Activated CD4-positive, alpha-beta T cell treated with anti-CD3 and anti-CD28 coated beads for 1 hour (primary cell): ENCODE data around the gene MUC21.
"Not testable (repeated sequence)": the region's sequence is repeated elsewhere in the genome, so short reads cannot be mapped to it uniquely, and the experiment has no call there.

Experiments
- DNase-seq: peaks from one replicate; pipeline ENCODE4 v3.0.0-alpha.2; 2020

The MUC21 gene

DNA sequence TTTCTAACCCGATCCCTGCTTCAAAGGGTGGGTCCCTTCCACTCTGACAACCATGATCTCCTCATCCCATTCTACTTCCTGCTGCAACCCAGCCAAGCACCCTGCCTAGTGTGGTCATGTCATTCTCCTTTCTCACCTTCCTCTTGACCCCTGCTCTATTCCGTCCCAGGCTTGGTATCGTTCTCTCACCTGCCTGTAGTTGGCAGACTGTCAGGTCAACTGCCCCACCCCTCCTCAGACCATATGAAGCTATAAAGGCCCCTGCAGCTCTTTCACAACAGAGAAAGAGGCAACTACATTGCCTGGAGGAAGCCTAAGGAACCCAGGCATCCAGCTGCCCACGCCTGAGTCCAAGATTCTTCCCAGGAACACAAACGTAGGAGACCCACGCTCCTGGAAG lies at the start of gene MUC21:
TSS of gene MUC21 (plus strand) at position 280 of the 400 bp plus-strand sequence. CDS start 241 bp downstream, outside the sequence.
- DNase-seq, result no peak

DNA sequence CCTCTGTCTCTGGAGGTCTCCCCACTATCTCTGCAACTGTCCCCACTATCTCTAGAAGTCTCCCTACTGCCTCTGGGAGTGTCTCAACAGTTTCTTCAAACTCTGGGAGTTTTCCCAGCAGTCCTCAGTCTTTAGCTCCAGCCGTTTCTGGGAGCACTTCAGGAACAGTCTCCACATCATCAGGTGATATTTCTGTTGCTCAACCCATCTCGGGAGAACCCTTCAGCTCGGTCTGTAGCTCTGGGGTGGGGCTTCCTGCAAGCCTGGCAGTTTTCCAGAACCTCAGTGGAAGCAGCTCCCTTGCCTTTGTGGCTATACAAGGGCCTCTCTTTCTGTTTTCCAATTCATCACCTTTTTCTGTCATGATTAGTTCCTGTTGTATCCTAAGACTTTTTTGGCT lies 48.5 kb upstream of the MUC21 start:
- DNase-seq, result no peak

GRCh38 chr6:30937265-30937664 lies 46.3 kb upstream of the MUC21 start:
- no peak for DNase-seq

GRCh38 chr6:30938730-30939129 lies 44.8 kb upstream of the MUC21 start:
- DNase-seq, result no peak

- no peak for DNase-seq
These were observed 44.0 kb upstream of the MUC21 start for GRCh38 chr6:30939473-30939872.

GRCh38 chr6:30940361-30940986 lies 43.0 kb upstream of the MUC21 start, which contains the start of gene MUCL3:
TSS of gene MUCL3 (plus strand) at chr6:30940973. CDS start at chr6:30941000, 27 bp downstream.
- no peak for DNase-seq

GRCh38 chr6:30942338-30943060 lies 41.0 kb upstream of the MUC21 start:
- DNase-seq, result no peak

GRCh38 chr6:30944051-30944450 lies 39.5 kb upstream of the MUC21 start:
- DNase-seq, result no peak

DNA sequence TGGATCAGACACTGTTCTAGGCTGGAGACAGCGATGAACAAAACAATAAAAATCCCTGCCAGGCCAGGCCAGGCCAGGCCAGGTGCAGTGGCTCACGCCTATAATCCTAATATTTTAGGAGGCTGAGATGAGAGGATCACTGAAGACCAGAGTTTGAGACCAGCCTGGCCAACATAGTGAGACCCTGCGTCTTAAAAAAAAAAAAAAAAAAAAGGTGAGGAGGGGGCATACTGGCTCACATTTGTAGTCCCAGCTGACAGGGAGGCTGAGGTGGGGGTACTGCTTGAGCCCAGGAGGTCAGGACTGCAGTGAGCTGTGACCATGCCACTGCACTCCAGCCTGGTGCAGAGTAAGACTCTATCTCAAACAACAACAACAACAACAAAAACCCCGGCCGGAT lies 38.2 kb upstream of the MUC21 start:
- no peak for DNase-seq

GRCh38 chr6:30947231-30947630 lies 36.3 kb upstream of the MUC21 start:
- DNase-seq, result no peak

DNA sequence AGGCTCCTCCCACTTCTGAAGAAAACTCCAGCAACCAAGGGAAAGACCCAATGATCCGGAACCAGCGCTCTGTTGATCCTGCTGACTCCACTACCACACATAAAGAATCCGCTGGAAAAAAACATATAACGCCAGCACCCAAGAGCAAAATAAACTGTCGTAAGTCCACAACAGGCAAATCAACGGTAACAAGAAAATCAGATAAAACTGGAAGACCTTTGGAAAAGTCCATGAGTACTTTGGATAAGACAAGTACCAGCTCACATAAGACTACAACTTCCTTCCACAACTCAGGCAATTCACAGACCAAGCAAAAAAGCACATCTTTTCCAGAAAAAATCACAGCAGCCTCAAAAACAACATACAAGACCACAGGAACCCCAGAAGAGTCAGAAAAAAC lies 34.7 kb upstream of the MUC21 start:
- DNase-seq, result no peak

DNA sequence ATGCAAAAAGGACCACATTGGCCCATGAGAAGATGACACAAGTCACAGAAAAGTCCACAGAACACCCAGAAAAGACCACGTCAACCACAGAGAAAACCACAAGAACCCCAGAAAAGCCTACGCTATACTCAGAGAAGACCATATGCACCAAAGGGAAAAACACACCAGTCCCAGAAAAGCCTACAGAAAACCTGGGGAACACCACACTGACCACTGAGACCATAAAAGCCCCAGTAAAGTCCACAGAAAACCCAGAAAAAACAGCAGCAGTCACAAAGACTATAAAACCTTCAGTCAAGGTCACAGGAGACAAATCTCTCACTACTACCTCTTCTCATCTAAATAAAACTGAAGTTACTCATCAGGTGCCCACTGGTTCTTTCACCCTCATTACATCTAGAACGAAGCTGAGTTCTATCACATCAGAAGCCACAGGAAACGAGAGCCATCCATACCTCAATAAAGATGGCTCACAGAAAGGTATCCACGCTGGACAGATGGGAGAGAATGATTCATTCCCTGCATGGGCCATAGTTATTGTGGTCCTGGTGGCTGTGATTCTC lies 31.5 kb upstream of the MUC21 start:
- DNase-seq, result no peak

DNA sequence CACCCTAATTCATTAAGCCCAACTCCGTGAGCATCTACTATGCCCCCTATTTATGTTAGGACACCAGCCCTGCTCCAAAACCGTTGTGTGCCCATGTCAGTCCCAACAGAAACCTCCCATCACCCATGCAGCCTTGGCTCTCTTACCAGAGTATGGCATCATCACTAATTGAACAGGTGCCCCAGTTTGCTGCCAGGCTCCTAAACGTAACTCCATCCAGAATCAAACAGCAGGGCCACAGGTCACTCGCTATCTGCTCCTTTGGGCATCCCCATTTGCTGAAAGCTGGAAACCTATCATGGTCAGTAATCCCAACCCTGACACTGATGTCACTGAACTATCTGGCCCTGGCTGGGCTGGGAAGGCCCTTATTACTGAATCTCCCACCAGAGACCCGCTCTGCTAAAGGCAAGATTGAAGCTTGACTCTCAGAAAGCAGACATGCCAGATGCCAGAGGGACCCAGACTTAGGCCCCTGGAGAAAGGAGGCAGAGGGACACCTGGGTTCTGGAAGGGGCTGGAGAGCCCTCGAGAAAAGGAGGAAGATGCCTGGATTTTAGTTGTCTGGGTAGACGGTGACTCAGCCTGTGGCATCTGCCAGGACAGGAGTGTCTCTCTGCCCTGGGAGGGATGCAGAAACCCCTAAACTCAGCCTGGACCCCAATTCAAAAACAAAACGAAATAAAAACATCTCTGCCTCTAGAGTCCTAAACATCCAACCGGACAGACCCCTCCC lies 28.7 kb upstream of the MUC21 start:
- no peak for DNase-seq

GRCh38 chr6:30955367-30956042 lies 28.0 kb upstream of the MUC21 start:
- DNase-seq, result peak; percentile 65

GRCh38 chr6:30957716-30958115 lies 25.8 kb upstream of the MUC21 start:
- DNase-seq, result no peak

DNA sequence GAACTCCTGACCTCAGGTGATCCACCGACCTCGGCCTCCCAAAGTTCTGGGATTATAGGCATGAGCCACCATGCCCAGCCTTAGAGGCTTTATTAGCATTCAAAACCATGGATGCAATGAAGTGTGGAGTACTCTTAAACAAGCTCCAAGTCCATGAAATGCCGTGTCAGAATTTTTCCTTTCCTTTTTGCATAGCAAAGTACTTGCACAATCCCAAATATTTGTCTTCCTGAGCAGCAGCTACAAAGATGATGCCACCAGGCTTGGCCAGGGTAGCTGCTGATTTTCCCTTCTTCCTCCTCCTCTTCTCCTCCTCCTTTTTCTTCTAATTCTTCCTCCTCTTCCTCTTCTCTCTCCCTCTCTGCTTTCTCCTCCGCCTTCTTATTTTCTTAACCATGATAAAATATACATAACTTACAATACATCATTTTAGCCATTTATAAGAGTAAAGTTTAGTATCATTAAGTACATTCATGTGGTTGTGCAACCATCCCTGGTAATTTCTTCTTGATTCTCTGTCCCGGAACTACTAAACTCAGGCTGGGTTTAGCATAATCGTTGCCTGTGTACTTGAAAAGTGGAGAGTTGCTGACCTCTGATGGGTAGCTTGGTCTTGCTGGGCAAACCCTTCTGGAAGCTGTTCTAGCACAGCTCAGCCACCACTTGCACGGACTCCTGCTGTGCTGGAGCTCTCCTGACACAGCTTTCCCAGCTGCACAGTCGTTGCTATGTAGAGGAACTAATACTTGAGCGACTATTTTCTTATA lies 22.4 kb upstream of the MUC21 start:
- no peak for DNase-seq

- no peak for DNase-seq
These were observed 20.8 kb upstream of the MUC21 start for GRCh38 chr6:30962716-30963115.

DNA sequence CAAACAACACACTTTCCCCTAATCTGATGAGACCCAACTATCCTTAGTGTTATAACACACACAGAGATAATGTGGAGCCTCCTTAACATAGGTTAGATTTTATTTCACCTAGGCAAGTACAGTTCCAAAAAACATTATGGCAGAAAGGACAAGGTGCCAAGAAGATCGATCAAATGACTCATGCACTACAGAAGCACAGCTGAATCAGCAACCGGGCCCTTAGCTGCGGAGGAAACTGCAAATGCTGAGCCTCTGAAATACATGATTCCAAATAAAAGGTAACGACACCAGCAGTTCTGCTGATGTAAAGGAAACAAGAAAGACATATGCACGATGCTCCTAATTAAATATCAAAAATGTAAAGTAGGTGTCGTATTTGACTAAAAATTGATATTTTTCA lies 19.9 kb upstream of the MUC21 start:
- no peak for DNase-seq

DNA sequence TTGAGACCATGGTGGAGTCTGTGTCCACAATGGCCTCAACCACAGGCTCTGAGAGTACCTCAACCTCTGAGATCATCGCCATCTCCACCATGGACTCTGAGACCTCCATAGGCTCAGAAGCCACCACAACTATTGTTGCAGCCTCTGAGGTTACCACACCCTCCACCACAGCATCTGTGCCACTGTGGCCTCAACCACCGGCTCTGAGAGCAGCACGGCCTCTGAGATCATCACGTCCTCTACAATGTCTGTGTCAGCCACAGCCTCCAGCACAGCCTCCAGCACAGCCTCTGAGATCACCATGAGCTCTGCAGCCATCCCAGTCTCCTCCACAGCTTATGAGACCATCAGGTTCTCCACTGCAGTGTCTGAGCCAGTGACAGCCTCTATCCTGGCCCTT lies 19.4 kb upstream of the MUC21 start:
- DNase-seq, result no peak

DNA sequence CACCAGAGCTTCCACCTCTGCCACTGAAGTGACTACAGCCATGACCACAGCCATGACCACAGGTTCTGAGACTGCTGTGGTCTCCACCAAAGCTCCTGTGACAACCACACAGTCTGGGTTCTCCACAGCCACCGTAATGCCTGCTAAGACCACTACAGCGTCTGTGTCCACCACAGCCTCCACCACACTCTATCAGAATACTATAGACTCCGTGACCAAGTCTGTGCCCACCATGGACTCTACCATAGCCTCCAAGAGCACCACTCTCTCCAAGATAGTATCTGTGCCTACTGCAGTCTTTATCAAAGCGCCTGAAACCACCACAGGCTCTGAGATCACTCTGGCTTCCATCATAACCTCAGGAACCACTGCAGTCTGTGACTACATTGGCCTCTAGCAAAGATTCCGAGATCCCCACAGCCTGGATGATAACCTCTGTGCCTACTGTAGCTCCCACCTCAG lies 18.3 kb upstream of the MUC21 start:
- DNase-seq, result no peak

DNA sequence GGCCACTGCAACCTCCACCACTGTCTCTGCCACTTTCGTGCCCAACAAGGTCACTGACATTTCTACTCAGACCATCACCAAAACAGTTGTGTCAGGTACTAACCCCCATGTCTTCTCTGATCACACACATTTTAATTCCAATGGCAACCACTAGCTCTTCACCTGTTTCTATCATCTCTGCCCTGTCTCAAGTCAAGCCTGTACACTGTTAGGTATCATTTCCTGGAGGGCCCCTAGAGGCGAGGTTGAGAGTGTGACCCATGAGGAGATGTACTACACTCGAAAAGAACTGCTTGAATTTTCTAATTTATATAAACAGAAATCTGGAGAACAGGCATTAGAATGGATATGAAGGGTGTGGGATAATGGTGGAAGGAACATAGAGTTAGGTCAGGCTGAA lies 17.4 kb upstream of the MUC21 start:
- DNase-seq, result no peak

DNA sequence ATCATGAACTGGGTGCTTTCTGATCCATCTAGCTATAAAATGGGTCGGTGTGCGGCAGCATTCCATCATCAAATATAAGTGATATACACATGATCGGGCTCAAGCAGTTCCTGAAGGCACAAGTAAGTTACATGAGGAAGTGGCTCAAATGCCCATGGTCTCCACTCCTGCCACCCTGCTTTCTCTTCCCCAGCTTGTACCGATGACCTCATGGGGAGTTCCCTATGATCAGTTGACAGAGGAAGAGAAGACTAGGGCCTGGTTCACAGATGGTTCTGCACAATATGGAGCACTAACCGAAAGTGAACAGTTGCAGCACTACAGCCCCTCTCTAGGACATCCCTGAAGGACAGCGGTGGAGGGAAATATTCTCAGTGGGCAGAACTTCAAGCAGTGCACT lies 14.3 kb upstream of the MUC21 start:
- not testable (repeated sequence) for DNase-seq
